Stimulated activated CD4-positive, alpha-beta T cell treated with anti-CD3 and anti-CD28 coated beads, Interleukin-15, amount 100 ng/mL, for 48 hours (primary cell): ENCODE measurements around the gene STK25.

Source experiments
- DNase-seq, 2 donors: peaks; one replicate each; pipeline ENCODE4 v3.0.0-alpha.2; 2020; ENCODE audit warnings: low read depth in 2 of 2

Gene STK25

GRCh38 chr2:241493092-241493491, 15.3 kb downstream of the STK25 start:
- DNase-seq: no peak

GRCh38 chr2:241492174-241492565, 16.2 kb downstream of the STK25 start:
- no peak for DNase-seq

DNA sequence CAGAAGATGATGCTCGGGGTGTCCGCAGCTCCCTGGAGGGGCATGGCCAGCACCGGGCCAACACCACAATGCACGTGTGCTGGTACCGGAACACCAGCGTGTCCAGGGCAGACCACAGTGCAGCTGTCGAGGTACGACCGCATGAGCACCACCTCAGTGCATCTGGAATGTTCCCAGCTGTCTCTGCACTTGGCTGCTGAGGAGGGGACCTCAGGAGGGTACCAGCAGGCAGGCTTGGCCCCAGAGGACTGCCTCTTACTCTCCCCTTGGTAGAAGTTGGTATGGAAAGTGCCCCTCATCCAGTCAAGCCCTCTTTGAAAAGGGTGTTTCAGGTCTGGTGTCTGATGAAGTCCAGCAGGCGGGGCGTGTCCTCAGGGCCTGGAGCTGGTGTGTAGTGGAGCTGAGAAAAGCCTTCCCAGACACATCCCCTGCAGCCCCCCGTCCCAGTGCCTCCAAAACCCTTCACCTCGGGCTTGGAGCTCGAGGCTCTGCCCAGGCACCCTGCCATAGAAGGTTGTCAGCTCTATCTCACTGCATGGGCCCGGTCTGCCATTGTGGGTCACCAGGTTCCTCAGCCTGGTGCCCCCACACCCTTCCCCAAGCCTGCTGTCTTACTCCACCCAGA, 16.7 kb downstream of the STK25 start:
- no peak for DNase-seq

DNA sequence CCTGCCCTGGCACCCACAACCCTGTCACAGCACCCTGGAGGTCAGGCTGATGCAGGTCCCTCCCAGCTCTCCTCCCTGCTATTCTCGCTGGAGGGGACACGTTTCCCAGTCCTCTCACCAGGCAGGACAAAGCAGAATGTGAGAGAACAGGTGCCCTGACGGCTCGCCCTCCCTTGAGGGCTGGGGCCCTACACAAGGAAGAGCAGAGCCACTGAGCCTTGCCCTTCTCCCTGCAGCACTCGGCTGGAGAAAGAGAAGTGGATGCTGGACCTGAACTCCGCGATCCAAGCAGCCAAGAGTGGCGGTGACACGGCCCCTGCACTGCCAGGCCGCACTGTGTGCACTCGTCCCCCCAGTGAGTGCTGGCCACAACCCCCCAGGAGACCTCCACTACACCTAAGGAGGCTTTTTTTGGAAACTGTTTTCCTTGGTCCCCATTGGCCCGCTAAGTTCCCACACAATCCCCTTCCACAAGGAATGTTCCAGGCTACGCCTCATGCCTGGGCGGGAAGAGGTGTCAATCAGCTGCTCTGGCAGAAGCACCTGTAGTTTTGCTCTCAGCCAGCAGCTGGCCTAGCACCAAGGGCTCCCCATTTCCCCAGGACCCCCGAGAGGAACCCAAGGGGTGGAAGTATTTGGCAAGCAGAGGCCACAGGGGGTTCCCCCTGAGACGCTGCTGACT, 17.4 kb downstream of the STK25 start:
- DNase-seq: no peak

GRCh38 chr2:241489733-241490680, 18.4 kb downstream of the STK25 start:
- DNase-seq: no peak

DNA sequence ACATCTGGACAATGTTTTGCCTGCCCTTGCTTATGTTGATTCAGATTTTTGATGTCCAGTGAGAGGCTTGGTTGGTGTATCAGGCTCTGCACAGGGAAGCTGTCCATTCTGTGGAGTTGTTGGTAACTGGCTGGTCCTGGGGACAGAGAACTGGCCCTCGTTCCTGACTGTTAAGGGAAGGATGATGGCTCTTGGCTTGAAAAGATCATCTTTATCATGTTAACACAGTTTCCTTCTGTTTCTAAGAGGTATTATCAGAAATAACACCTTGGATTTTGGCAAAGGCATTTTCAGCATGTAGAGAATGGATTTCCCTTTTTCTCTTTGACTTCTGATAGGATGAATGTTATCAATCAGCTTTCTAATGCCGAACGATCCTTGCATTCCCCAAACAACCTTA, 19.3 kb downstream of the STK25 start:
- DNase-seq: no peak

GRCh38 chr2:241485172-241485911, 23.0 kb downstream of the STK25 start:
- no peak for DNase-seq

- DNase-seq: no peak
Measured at GRCh38 chr2:241483305-241483704, 25.1 kb downstream of the STK25 start.

GRCh38 chr2:241482126-241482955, 26.0 kb downstream of the STK25 start:
- no peak for DNase-seq

DNA sequence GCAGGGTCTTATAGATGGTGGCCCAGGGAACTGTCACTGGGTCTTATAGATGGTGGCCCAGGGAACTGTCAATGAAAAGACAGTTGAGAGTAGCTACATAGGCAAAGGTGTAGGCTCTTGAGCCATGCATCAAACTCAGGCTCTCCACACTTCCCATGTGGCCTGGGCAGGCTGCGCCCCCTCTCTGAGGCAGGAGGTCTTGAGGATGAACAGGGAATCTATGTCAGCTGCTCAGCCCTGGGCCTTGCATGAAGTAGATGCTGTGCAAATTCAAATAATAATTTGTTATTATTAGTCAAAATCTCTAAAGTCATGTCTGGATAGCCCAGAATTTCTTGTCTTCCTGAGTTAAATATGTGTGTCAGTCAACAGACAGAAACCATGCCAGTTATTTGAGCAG, 26.7 kb downstream of the STK25 start:
- DNase-seq: no peak

- no peak for DNase-seq
Measured at GRCh38 chr2:241479026-241479898, 29.1 kb downstream of the STK25 start.

- DNase-seq: no peak
Measured at GRCh38 chr2:241478166-241478565, 30.2 kb downstream of the STK25 start.

GRCh38 chr2:241475267-241475666, 33.1 kb downstream of the STK25 start:
- DNase-seq: no peak

DNA sequence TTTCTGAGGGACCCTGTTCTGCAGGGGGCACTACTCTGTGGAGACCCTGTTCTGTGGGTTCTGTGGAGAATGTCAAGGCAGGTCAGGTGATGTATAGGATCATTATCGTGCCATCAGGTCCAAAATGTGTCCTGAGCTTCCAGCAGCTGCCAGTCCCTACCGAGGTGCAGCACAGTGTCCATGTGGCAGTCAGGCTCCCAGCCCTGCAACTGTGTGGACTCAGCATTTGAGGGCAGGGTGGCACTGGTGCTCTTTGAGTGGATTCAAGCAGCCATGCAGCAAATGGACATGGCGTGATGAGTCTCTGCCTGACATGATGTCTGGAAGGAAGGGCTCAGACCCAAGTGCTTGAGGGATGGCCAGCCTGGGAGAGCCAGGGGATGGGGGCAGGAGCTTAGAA, 35.0 kb downstream of the STK25 start:
- DNase-seq: no peak

DNA sequence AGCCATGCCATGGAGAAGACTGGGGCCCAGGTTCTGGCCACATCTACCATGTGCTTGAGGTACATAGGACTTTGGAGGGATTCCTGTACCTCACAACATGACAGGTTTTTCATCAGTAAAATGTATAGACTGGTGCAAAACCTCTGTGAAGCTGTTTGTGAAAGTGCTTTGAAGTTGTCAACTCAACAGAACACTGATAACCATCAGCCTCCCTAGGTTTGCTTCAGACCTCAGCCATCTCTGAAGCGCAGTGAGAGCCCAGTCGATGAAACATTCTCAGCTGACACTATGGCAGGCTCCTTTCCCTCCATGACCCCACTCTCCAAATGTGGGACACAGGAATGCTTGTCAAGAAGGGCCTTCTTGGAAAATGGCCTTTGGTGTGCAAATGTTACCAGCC, 38.6 kb downstream of the STK25 start:
- no peak for DNase-seq

DNA sequence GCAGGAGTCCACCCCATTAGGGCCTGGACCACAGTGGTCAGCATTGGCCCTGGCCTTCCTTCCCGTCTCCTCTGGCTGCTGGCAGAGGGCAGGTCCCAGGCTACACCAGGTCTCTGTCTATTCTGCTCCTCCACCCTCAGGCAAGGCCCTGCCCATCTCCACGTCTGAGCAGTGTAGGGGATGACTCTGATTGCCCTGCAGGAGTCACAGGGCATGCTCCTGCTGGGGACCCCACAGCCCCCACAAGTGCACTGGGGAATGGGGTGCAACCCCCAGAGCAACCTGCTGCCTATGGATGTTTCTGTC, 40.0 kb downstream of the STK25 start:
- no peak for DNase-seq

- no peak for DNase-seq
Measured at GRCh38 chr2:241467777-241468475, 40.5 kb downstream of the STK25 start.

DNA sequence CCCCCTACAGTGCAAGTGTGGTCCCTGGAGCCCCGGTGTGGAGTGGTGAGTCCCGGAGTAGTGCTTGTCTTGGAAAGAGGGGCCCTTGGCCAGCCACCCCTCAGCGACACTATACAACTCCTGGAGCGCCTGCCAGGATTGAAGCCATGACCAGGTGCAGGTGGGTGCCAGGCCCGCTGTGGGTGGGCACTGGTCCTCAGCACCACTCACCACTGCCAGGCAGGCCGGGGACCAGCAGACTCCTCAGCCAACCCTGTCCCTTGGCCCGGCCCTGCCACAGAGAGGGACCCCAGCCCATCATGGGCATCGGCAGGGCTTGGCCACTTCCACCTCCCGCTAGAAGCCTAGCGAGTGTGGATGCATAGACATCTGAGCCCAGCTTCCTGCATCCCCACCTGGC, 42.2 kb downstream of the STK25 start:
- DNase-seq: no peak

GRCh38 chr2:241465543-241465942, 42.8 kb downstream of the STK25 start:
- DNase-seq: no peak
